ENCODE data around the gene CLPX. TPM values are rescaled to one million over a fixed set of nuclear protein-coding genes. Genes with fewer than 3 reads are reported as not detected.

CLPX gene
- total RNA-seq, 1 donor from 2014 or later, result 45.3 TPM

GRCh38 chr15:65115086-65115485 is 70.1 kb downstream of the CLPX start, which contains the start of gene UBAP1L:
Gene UBAP1L, minus strand, starts transcription at chr15:65115200. Its CDS starts 8,985 bp downstream, at chr15:65106215.
- TF ChIP-seq CTCF (IDR thresholded peaks at IDR 0.05; ENCODE audit: insufficient read depth, low read length, severe bottlenecking), result no peak
- no peak within 1 kb of the TSS for H3K4me3 ChIP-seq (ENCODE audit: low read depth, low read length)
- DNase-seq (ENCODE audit: low read depth) (no peak), FAIRE-seq (no peak)
- H3K27me3 ChIP-seq (ENCODE audit: control insufficient read depth, insufficient read depth, low read length), result no peaks in the 10 kb centered on the region
- H3K36me3 ChIP-seq (ENCODE audit: control insufficient read depth, insufficient read depth, low read length), result peaks cover 13% of the 10 kb centered on the region

GRCh38 chr15:65110676-65111292 is 74.4 kb downstream of the CLPX start:
- TF ChIP-seq CTCF (IDR thresholded peaks at IDR 0.05; ENCODE audit: insufficient read depth, low read length, severe bottlenecking), result no peak
- FAIRE-seq (no peak), DNase-seq (ENCODE audit: low read depth) (peak; percentile 46)
- Histone ChIP-seq H3K27me3 (ENCODE audit: control insufficient read depth, insufficient read depth, low read length) (no peaks in the 10 kb centered on the region), H3K36me3 (ENCODE audit: control insufficient read depth, insufficient read depth, low read length) (peaks cover 4% of the 10 kb centered on the region), H3K4me3 (ENCODE audit: low read depth, low read length) (no peak overlapping the region)

- Histone ChIP-seq H3K36me3 (ENCODE audit: control insufficient read depth, insufficient read depth, low read length) (peaks cover 7% of the 10 kb centered on the region), H3K27me3 (ENCODE audit: control insufficient read depth, insufficient read depth, low read length) (no peaks in the 10 kb centered on the region), H3K4me3 (ENCODE audit: low read depth, low read length) (no peak overlapping the region)
- no peak for FAIRE-seq
- TF ChIP-seq CTCF (IDR thresholded peaks at IDR 0.05; ENCODE audit: insufficient read depth, low read length, severe bottlenecking), result no peak
- DNase-seq (ENCODE audit: low read depth), result no peak
Measured at GRCh38 chr15:65106011-65106590, 79.0 kb downstream of the CLPX start.

GRCh38 chr15:65105038-65105437 is 80.1 kb downstream of the CLPX start:
- Histone ChIP-seq H3K4me3 (ENCODE audit: low read depth, low read length) (no peak overlapping the region), H3K36me3 (ENCODE audit: control insufficient read depth, insufficient read depth, low read length) (peaks cover 13% of the 10 kb centered on the region), H3K27me3 (ENCODE audit: control insufficient read depth, insufficient read depth, low read length) (no peaks in the 10 kb centered on the region)
- TF ChIP-seq CTCF (IDR thresholded peaks at IDR 0.05; ENCODE audit: insufficient read depth, low read length, severe bottlenecking), result no peak
- FAIRE-seq, result no peak
- no peak for DNase-seq (ENCODE audit: low read depth)

- TF ChIP-seq CTCF (IDR thresholded peaks at IDR 0.05; ENCODE audit: insufficient read depth, low read length, severe bottlenecking), result no peak
- Histone ChIP-seq H3K27me3 (ENCODE audit: control insufficient read depth, insufficient read depth, low read length) (no peaks in the 10 kb centered on the region), H3K36me3 (ENCODE audit: control insufficient read depth, insufficient read depth, low read length) (peaks cover 22% of the 10 kb centered on the region), H3K4me3 (ENCODE audit: low read depth, low read length) (no peak overlapping the region)
- DNase-seq (ENCODE audit: low read depth), result no peak
- peak; percentile 36 for FAIRE-seq
Measured at GRCh38 chr15:65102912-65103311, 82.2 kb downstream of the CLPX start.
